Right lobe of liver (tissue), 6 donors: Measurements from ENCODE around the gene KCNQ5. TPM values are rescaled to one million over a fixed set of nuclear protein-coding genes. Genes with fewer than 3 reads are reported as not detected.

Experiments
- ATAC-seq, 4 donors: fragments of 200-7000 bp; cut with Tn5 transposase; one replicate each; pipeline ENCODE4 v1.9.1; 2020; ENCODE audit warnings: mild to moderate bottlenecking in 4 of 4, moderate library complexity in 4 of 4
- DNase-seq, 3 donors: peaks; one replicate each; pipeline ENCODE4 v3.0.0-alpha.2; 2020
- H3K27ac ChIP-seq, 3 donors: fragments of 200-600 bp; one replicate each; pipeline ENCODE4 v1.8.0; 2022
- H3K27me3 ChIP-seq, 2 donors: fragments of 200-600 bp; one replicate each; pipeline ENCODE4 v1.8.0; 2022
- H3K36me3 ChIP-seq, 4 donors: fragments of 200-600 bp; sonication (generic) in 1 of 4; one replicate each; pipeline versions ENCODE4 v1.5.1 to v1.8.0; 2017 to 2022; ENCODE audit warnings: control low read depth in 1 of 4
- H3K4me1 ChIP-seq, 4 donors: fragments of 200-600 bp; sonication (generic) in 1 of 4; one replicate each; pipeline versions ENCODE4 v1.5.1 to v1.8.0; 2017 to 2022; ENCODE audit warnings: control low read depth in 1 of 4
- H3K4me3 ChIP-seq, 3 donors: fragments of 200-600 bp; one replicate each; pipeline ENCODE4 v1.8.0; 2022
- H3K9me3 ChIP-seq, 4 donors: fragments of 200-600 bp; sonication (generic) in 1 of 4; one replicate each; pipeline versions ENCODE4 v1.5.1 to v1.8.0; 2017 to 2022; ENCODE audit warnings: control low read depth in 1 of 4
- POLR2A ChIP-seq: fragments of 450-650 bp; IDR thresholded peaks from one replicate; pipeline ENCODE4 v1.6.1; 2017; ENCODE audit warnings: antibody characterized with exemption, mild to moderate bottlenecking
- WGBS: methylation state at CpG from one replicate; pipeline ENCODE4 v1.1.6; 2018; ENCODE audit warnings: low coverage, low lambda C conversion rate; ENCODE audit not compliant: insufficient coverage; ENCODE audit errors: missing lambda C conversion rate; 5-methylcytosine and 5-hydroxymethylcytosine counted together
- intact Hi-C, 2 donors: fragments of 100-400 bp; cut with DNase I; formaldehyde crosslinking; loops; one replicate each; pipeline versions ENCODE4 v1.11.2 to v1.14.1; 2022
- total RNA-seq, 6 experiments: library from RNA; depleted of rRNA in 2 of 6; stranded (reverse); fragments of >200 nt in 2 of 6; fragmentation: NEBNext Ultra II Directional in 3 of 6; extraction: Animal tissue kit (Norgen Biotek cat#: 25700) in 3 of 6; gene quantifications; one replicate each; pipeline versions ENCODE4 v1.1.0 to v1.2.4, GENCODE V29; 2016 to 2023
- TF ChIP-seq, protein P1 (sequence below), 4 donors: fragments of 200-600 bp in 3 of 4; fragments of 450-650 bp in 1 of 4; IDR thresholded peaks; one replicate each; pipeline versions ENCODE4 v1.5.1 to v1.8.0; 2016 to 2022; ENCODE audit warnings: antibody characterized with exemption in 4 of 4, mild to moderate bottlenecking in 2 of 4
- donor health status: DM: no; HTN: yes; CAD: no.
- donor health status: DM: no; HTN: no; CAD: no.
- donor health status: DM: no; HTN: no; CAD: no.
- donor health status: DM: no; HTN: yes; CAD: no.
- donor health status: DM: no; HTN: yes; CAD: no.

Gene KCNQ5
- total RNA-seq, 6 experiments from 2014 or later: 0.04 to 0.11 TPM; not detected in 4

DNA sequence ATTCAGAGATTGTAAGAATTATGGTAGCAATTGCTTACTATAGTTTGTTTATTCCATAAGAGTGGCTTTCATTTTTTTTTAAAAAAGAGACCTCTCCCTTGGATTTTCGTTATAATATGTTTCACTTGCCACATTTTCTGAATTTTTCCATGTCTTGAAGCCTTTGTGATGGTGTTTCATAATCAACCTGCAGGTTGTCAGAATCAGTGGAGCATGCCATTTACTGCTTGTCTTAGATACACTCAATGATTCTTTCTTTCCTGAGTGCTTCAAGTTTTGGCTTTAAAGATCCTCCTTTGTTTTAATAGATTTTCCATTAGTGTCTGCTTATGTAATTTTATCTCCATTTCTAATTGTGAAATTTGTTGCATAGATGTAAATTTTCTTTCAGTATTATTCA lies 31.2 kb downstream of the KCNQ5 start:
- Histone ChIP-seq H3K27ac (no peak overlapping the region), H3K4me1 (no peaks in the 10 kb centered on the region), H3K4me3 (no peak overlapping the region), H3K9me3 (no peaks in the 10 kb centered on the region), H3K36me3 (no peaks in the 10 kb centered on the region), H3K27me3 (no peaks in the 10 kb centered on the region)
- DNase-seq (no peak), ATAC-seq (no peak)
- intact Hi-C loops: no loop called here
- TF ChIP-seq, protein P1, sequence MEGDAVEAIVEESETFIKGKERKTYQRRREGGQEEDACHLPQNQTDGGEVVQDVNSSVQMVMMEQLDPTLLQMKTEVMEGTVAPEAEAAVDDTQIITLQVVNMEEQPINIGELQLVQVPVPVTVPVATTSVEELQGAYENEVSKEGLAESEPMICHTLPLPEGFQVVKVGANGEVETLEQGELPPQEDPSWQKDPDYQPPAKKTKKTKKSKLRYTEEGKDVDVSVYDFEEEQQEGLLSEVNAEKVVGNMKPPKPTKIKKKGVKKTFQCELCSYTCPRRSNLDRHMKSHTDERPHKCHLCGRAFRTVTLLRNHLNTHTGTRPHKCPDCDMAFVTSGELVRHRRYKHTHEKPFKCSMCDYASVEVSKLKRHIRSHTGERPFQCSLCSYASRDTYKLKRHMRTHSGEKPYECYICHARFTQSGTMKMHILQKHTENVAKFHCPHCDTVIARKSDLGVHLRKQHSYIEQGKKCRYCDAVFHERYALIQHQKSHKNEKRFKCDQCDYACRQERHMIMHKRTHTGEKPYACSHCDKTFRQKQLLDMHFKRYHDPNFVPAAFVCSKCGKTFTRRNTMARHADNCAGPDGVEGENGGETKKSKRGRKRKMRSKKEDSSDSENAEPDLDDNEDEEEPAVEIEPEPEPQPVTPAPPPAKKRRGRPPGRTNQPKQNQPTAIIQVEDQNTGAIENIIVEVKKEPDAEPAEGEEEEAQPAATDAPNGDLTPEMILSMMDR (IDR thresholded peaks at IDR 0.05): no peak
- no peak for TF ChIP-seq POLR2A
- WGBS: 33% methylated on average over 1 of the region's 1 CpG

DNA sequence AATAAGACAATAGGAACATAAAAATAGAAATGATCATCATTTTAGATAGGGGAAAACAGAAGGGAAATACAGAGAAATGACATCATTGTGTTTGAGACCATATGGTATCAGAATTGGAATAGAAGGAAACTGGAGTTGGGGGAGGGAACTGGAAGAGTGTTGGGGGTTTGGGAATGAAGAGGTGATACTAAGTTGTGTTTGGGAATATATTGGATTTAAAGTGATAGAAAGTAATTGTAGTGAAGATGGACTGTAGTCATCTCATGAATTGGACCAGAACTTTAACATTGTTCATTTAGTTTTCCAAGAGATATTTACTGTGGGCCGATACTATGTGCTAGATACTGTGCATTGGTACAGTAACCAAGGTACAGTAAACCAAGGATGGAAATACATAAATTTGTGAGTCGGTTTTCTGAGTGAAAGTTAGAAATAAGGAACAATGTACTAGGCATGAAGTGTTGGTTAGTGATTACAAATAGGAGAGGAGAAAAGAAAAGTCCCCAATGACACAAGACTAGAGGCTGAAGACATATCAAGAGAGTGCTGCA lies 32.3 kb downstream of the KCNQ5 start:
- no peak for ATAC-seq
- TF ChIP-seq POLR2A: no peak
- TF ChIP-seq, protein P1 (IDR thresholded peaks at IDR 0.05): no peak

DNA sequence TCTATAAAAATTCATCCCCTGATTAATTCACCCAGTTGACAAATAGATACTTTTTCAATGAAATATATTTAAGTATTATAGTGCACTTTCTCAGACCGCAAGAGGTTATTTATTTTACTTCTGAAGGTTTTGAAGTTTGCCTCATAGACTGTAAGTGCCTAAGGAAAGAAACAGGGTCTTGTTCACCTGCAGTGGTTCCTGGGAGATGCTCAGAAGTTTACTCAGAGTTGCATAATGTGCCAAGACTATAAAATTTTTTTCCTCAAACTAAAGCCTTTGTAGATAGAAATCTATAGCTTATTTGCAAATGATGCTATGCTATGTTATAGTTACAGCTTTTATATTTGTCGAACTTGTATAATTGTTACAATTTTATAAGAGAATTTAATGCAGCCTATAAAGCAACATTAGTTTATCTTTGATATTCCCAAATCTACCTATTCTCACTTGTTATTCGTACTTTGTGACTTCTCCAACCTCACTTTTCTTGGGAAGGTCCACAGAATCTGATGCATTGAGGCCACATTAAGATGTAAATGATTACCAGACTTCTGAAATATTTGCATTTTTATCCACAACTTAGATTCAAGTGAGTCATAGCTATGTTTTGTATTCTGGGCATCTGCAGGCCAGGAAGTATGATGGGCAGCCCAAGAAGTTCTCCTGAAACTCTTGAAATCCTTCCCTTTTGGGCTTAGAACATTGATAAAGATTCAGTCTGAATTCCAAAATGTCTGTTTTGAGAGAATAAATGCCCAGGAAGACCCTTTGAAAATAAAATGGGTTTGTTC lies 35.7 kb downstream of the KCNQ5 start:
- intact Hi-C loops: no loop called here

More for the DNA sequence above, 32.3 kb downstream of the KCNQ5 start:
- Histone ChIP-seq H3K9me3 (no peaks in the 10 kb centered on the region), H3K27me3 (no peaks in the 10 kb centered on the region), H3K27ac (no peak overlapping the region), H3K4me3 (no peak overlapping the region), H3K36me3 (no peaks in the 10 kb centered on the region), H3K4me1 (no peaks in the 10 kb centered on the region)
- DNase-seq: no peak
- WGBS: 24% methylated on average over 2 of the region's 2 CpGs
- intact Hi-C loops: no loop called here

DNA sequence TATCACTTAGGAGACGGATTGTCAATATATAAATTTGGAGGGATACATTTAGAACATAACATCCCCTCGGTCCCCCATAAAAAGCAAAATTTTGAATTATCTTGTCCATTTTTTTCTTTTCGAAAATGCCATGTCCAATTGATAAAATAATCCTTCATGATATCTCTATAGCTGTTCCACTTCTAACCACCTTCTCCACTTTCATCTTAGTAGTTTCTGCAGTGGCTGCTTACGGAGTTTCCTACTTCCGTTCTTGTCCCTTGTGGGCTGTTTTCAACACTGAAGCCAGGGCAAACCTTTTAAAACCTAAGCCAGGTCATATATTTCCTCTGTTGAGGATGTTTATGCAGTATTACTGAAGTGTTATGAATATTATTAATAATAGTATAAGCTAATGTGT lies 37.9 kb downstream of the KCNQ5 start:
- no peaks in the 10 kb centered on the region for H3K36me3 ChIP-seq
- H3K27ac ChIP-seq: no peak overlapping the region
- ATAC-seq (no peak), DNase-seq (no peak)
- intact Hi-C loops: no loop called here
- no peak for TF ChIP-seq POLR2A
- TF ChIP-seq, protein P1 (IDR thresholded peaks at IDR 0.05): no peak
- no peaks in the 10 kb centered on the region for H3K4me1 ChIP-seq
- no peaks in the 10 kb centered on the region for H3K27me3 ChIP-seq
- WGBS: 56% methylated on average over 5 of the region's 5 CpGs
- H3K4me3 ChIP-seq: no peak overlapping the region
- no peaks in the 10 kb centered on the region for H3K9me3 ChIP-seq

More for the DNA sequence above, 35.7 kb downstream of the KCNQ5 start:
- Histone ChIP-seq H3K4me3 (no peak overlapping the region), H3K9me3 (no peaks in the 10 kb centered on the region), H3K4me1 (no peaks in the 10 kb centered on the region), H3K27me3 (no peaks in the 10 kb centered on the region), H3K27ac (no peak overlapping the region), H3K36me3 (no peaks in the 10 kb centered on the region)
- 47% methylated on average over 3 of the region's 3 CpGs for WGBS
- no peak for DNase-seq
- TF ChIP-seq POLR2A: no peak
- TF ChIP-seq, protein P1 (IDR thresholded peaks at IDR 0.05): no peak
- ATAC-seq: no peak
